Adipocyte (in vitro differentiated cells): ENCODE measurements around the gene RABGAP1.

ENCODE experiments used
- DNase-seq: peaks from one replicate; pipeline ENCODE4 v3.0.0-alpha.2; 2015; ENCODE audit warnings: low read depth
- H3K27me3 ChIP-seq: replicated peaks from 2 replicates; pipeline ENCODE4 v1.7.0; 2013; ENCODE audit warnings: mild to moderate bottlenecking, low read length, moderate library complexity; ENCODE audit not compliant: control insufficient read depth, insufficient read depth
- H3K36me3 ChIP-seq: 2 replicates; pipeline ENCODE4 v1.7.0; 2013; ENCODE audit warnings: low read length, mild to moderate bottlenecking, moderate library complexity; ENCODE audit not compliant: control insufficient read depth, insufficient read depth, severe bottlenecking
- H3K4me1 ChIP-seq: 2 replicates; pipeline ENCODE4 v1.7.0; 2013; ENCODE audit warnings: mild to moderate bottlenecking, low read length, moderate library complexity; ENCODE audit not compliant: control insufficient read depth, insufficient read depth
- H3K4me3 ChIP-seq: 2 replicates; pipeline ENCODE4 v1.7.0; 2013; ENCODE audit warnings: mild to moderate bottlenecking, low read length, moderate library complexity
- H3K9ac ChIP-seq: 2 replicates; pipeline ENCODE4 v1.7.0; 2013; ENCODE audit warnings: mild to moderate bottlenecking, low read length, moderate library complexity
- H3K9me3 ChIP-seq: 2 replicates; pipeline ENCODE4 v1.7.0; 2013; ENCODE audit warnings: mild to moderate bottlenecking, low read length, moderate library complexity; ENCODE audit not compliant: control insufficient read depth

Gene RABGAP1

DNA sequence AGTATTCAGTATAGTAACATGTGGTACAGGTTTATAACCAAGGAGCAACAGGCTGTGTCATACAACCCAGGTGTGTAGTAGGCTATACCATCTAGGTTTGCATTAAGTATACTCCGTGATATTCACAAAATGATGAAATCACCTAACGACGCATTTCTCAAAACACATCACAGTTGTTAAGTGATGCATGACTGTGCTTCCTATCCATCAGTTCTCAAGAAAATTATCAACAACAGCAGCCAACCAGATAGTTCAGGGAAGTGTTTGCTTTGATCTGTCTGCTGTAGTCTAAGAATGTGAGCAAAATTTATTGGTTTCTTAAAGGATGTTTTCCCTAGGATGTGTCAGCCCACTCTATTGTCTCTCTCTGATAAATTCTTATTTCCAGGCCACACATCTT is 16.9 kb upstream of the RABGAP1 start:
- H3K9ac ChIP-seq: no peak overlapping the region
- peaks cover 8% of the 10 kb centered on the region for H3K36me3 ChIP-seq
- no peaks in the 10 kb centered on the region for H3K27me3 ChIP-seq
- H3K4me3 ChIP-seq: no peak overlapping the region
- H3K9me3 ChIP-seq: no peaks in the 10 kb centered on the region
- no peaks in the 10 kb centered on the region for H3K4me1 ChIP-seq
- DNase-seq: no peak

DNA sequence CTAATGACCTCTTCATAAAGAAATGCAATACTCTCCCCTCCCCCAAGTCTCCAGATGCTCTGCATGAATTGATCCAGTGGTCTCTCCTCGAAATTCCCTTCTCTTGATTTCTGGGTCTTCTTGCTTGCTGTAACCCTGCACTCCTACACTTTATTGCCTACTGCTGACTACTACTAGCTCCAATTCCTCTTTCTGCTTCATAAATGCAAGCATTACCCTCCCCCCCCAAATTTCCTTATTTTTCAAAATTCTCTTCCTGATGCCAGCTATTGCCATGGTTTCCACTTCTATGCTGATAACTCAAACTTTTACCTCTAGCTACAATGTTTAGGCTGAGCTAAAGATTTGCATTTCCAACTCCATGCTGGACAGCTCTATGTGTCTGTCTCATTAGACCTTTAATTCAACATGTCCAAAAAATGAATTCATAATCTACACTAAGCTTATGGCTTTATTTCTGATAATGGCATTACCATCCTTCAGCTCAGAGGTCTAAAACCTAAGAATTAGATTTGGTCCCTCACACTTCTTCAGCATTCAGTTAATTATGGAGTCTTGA is 10.9 kb upstream of the RABGAP1 start:
- Histone ChIP-seq H3K27me3 (no peaks in the 10 kb centered on the region), H3K4me1 (peaks cover 13% of the 10 kb centered on the region), H3K9ac (no peak overlapping the region), H3K4me3 (peak overlapping the region; percentile 99), H3K36me3 (no peaks in the 10 kb centered on the region), H3K9me3 (no peaks in the 10 kb centered on the region)
- no peak for DNase-seq

DNA sequence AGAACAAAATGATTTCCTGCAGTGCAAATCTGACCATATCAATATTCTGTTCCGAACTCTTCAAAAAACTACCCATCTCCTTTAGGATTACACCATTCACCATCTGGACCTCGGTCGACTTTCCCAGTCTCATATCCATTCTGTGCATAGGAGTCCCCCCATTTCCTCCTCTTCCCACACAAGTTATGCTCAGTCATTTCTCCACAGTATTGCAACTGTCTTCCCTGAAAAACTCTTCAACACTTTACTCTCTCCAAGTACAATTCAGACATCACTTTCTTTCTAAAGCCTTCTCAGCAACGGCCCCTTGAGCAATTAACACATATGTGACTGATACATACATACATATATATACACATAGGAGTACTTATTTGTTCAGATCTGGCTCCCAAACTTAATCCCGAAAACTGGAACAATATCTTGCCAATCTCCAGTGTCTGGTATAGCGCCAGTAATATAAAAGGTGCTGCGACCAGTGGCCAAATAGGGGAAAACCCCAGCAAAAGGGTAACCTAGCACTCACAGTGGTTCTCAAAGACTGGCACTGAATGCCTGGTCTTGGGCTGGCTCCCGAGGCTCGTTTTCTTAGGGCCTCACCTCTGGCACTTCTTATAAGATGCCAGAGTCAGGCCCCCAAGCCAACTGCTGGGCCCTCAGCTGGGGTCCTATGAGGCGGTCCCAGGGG is 10.1 kb upstream of the RABGAP1 start:
- no peaks in the 10 kb centered on the region for H3K27me3 ChIP-seq
- no peaks in the 10 kb centered on the region for H3K36me3 ChIP-seq
- peak overlapping the region; percentile 94 for H3K9ac ChIP-seq
- H3K4me3 ChIP-seq: peak overlapping the region; percentile 99
- H3K4me1 ChIP-seq: peaks cover 13% of the 10 kb centered on the region
- H3K9me3 ChIP-seq: no peaks in the 10 kb centered on the region
- DNase-seq: no peak

DNA sequence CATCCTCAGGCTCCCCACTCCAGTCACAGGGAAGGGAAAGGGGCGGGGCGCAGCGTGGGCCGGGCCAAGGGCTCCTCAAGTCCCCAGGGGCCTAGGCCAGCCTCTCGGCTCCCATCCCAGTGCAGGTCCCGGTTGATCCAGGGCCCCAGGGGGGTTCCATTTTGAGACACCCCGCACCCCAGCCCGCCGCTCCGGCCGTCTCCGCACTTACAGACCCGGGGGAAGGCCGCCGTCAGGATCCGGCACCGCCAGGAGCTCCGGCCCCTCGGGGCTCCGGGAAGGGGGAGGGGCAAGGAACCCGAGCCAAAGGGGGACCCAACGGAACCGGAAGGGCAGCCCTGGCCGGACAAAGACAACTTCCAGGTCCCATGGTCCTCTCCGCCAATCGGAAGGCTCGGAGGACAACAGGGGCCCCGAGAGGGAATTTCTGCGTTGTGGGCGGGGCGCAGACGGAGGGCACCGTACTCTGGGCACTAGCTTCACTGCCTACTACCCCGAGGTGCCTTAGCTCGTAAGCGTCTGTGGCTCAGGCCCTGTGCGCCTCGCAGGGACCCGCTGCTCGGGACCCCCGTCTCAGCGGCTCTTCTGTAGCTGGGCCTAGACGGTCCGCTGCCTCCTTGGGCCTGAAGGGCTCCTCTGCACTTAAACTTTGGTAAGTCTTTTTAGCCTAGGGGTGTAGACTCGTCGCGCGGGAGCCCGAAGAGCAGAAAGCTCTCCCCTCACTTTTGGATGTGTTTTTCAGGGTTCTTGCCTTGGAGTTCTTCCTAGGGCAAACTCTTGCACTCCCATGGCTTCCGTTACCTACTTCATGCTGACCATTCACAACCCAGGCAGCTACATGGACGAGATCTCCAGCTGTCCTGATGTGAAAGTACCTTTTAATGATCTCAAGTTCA is 9.3 kb upstream of the RABGAP1 start, which contains the start of gene ZBTB26:
TSS of gene ZBTB26 (minus strand) at position 287 of the 896 bp plus-strand sequence. CDS start 11,578 bp downstream, outside the sequence.
- Histone ChIP-seq H3K4me1 (peaks cover 13% of the 10 kb centered on the region), H3K9me3 (no peaks in the 10 kb centered on the region), H3K4me3 (peak within 1 kb of the TSS; percentile 99), H3K36me3 (peaks cover 4% of the 10 kb centered on the region), H3K9ac (peak within 1 kb of the TSS; percentile 94), H3K27me3 (no peaks in the 10 kb centered on the region)
- peak; percentile 99 for DNase-seq

GRCh38 chr9:122936464-122936863 is 4.4 kb upstream of the RABGAP1 start:
- DNase-seq: no peak
- Histone ChIP-seq H3K9ac (no peak overlapping the region), H3K4me1 (peaks cover 11% of the 10 kb centered on the region), H3K9me3 (no peaks in the 10 kb centered on the region), H3K4me3 (no peak overlapping the region), H3K27me3 (no peaks in the 10 kb centered on the region), H3K36me3 (peaks cover 27% of the 10 kb centered on the region)

GRCh38 chr9:122936883-122937282 is 3.9 kb upstream of the RABGAP1 start:
- DNase-seq: no peak
- no peaks in the 10 kb centered on the region for H3K27me3 ChIP-seq
- H3K9me3 ChIP-seq: no peaks in the 10 kb centered on the region

DNA sequence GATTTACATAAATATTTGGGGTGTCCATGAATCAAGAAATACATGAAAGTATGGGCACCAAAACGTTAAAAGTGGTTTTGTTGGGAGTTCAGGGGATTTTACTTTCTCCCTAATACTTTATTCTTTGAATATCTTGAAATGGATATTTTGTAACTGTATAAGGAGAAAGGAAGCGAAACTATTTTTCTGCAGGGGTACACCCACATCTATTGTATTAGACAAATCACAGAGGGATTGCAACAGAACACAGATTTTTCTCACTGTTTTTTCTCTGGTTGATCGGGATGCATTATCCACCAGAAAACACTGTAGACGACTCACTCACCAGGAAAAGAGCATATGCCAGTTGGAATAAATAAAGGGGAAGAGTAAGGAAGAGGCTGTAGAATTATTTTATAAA is 1.2 kb upstream of the RABGAP1 start:
- H3K36me3 ChIP-seq: peaks cover 27% of the 10 kb centered on the region
- H3K4me1 ChIP-seq: peaks cover 13% of the 10 kb centered on the region
- H3K9ac ChIP-seq: no peak overlapping the region
- no peak overlapping the region for H3K4me3 ChIP-seq
- no peaks in the 10 kb centered on the region for H3K9me3 ChIP-seq
- DNase-seq: no peak
- no peaks in the 10 kb centered on the region for H3K27me3 ChIP-seq

More at GRCh38 chr9:122936883-122937282, 3.9 kb upstream of the RABGAP1 start:
- peaks cover 27% of the 10 kb centered on the region for H3K36me3 ChIP-seq
- H3K4me3 ChIP-seq: no peak overlapping the region
- no peak overlapping the region for H3K9ac ChIP-seq
- peaks cover 14% of the 10 kb centered on the region for H3K4me1 ChIP-seq

DNA sequence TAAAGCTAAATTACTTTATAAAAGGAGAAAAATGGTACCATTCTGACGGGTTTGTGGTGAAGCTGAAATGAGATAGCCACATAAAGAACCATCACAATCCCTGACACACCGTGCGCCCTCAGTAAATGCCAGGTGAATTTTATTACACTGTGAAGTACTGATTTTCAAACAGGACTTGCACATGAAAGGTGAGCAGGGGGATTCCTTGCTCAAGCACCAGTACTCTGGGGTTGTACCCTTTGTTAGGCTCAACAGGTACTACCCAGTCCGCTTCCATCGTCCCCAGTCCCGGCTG is 419 bp upstream of the RABGAP1 start:
- Histone ChIP-seq H3K9me3 (no peaks in the 10 kb centered on the region), H3K36me3 (peaks cover 27% of the 10 kb centered on the region), H3K4me3 (peak overlapping the region; percentile 79), H3K9ac (peak overlapping the region; percentile 67), H3K4me1 (peaks cover 13% of the 10 kb centered on the region), H3K27me3 (no peaks in the 10 kb centered on the region)
- no peak for DNase-seq

GRCh38 chr9:122941582-122942234 is 888 bp downstream of the RABGAP1 start:
- Histone ChIP-seq H3K4me3 (peak overlapping the region; percentile 94), H3K4me1 (peaks cover 16% of the 10 kb centered on the region), H3K27me3 (no peaks in the 10 kb centered on the region), H3K9me3 (no peaks in the 10 kb centered on the region), H3K36me3 (peaks cover 20% of the 10 kb centered on the region), H3K9ac (peak overlapping the region; percentile 92)
- DNase-seq: peak; percentile 77

- Histone ChIP-seq H3K9ac (no peak overlapping the region), H3K36me3 (no peaks in the 10 kb centered on the region), H3K4me3 (no peak overlapping the region), H3K27me3 (no peaks in the 10 kb centered on the region), H3K9me3 (no peaks in the 10 kb centered on the region), H3K4me1 (peaks cover 20% of the 10 kb centered on the region)
- no peak for DNase-seq
These were observed 4.4 kb downstream of the RABGAP1 start for GRCh38 chr9:122944960-122945888.
